Left ventricle myocardium inferior (tissue), 1 donor: ENCODE measurements around the gene C20orf173. TPM values are rescaled to one million over a fixed set of nuclear protein-coding genes. Genes with fewer than 3 reads are reported as not detected.

Experiments
- DNase-seq: peaks from one replicate; pipeline ENCODE4 v3.0.0-alpha.2; 2020
- H3K27ac ChIP-seq: fragments of 200-600 bp; replicated peaks from 2 replicates; pipeline ENCODE4 v1.8.0; 2021
- H3K27me3 ChIP-seq: fragments of 200-600 bp; 2 replicates; pipeline ENCODE4 v1.8.0; 2021; ENCODE audit warnings: low read depth
- H3K36me3 ChIP-seq: fragments of 200-600 bp; 2 replicates; pipeline ENCODE4 v1.8.0; 2021
- H3K4me1 ChIP-seq: fragments of 200-600 bp; 2 replicates; pipeline ENCODE4 v1.8.0; 2021
- H3K4me3 ChIP-seq: fragments of 200-600 bp; 2 replicates; pipeline ENCODE4 v1.8.0; 2021; ENCODE audit warnings: mild to moderate bottlenecking, moderate library complexity
- H3K9me3 ChIP-seq: fragments of 200-600 bp; replicated peaks from 2 replicates; pipeline ENCODE4 v1.8.0; 2021
- intact Hi-C: fragments of 100-400 bp; cut with micrococcal nuclease; formaldehyde crosslinking; loops from one replicate; pipeline ENCODE4 v1.11.0; 2022
- total RNA-seq: library from RNA; stranded (reverse); fragmentation: NEBNext Ultra II Directional; extraction: Animal tissue kit (Norgen Biotek cat#: 25700); gene quantifications from one replicate; pipeline ENCODE4 v1.2.1, GENCODE V29; 2021
- TF ChIP-seq, protein P1 (sequence below): fragments of 200-600 bp; IDR thresholded peaks from 2 replicates; pipeline ENCODE4 v1.8.0; 2021; ENCODE audit warnings: antibody characterized with exemption, mild to moderate bottlenecking, borderline replicate concordance
- donor health status: DM: no; HTN: yes; CAD: no; lungs with severe emphysema.

The C20orf173 gene
- total RNA-seq, 1 donor from 2014 or later = not detected

- Histone ChIP-seq H3K9me3 (no peaks in the 10 kb centered on the region), H3K36me3 (peaks cover 24% of the 10 kb centered on the region), H3K4me1 (peaks cover 14% of the 10 kb centered on the region), H3K27me3 (no peaks in the 10 kb centered on the region), H3K27ac (no peak overlapping the region), H3K4me3 (no peak overlapping the region)
- TF ChIP-seq, protein P1, sequence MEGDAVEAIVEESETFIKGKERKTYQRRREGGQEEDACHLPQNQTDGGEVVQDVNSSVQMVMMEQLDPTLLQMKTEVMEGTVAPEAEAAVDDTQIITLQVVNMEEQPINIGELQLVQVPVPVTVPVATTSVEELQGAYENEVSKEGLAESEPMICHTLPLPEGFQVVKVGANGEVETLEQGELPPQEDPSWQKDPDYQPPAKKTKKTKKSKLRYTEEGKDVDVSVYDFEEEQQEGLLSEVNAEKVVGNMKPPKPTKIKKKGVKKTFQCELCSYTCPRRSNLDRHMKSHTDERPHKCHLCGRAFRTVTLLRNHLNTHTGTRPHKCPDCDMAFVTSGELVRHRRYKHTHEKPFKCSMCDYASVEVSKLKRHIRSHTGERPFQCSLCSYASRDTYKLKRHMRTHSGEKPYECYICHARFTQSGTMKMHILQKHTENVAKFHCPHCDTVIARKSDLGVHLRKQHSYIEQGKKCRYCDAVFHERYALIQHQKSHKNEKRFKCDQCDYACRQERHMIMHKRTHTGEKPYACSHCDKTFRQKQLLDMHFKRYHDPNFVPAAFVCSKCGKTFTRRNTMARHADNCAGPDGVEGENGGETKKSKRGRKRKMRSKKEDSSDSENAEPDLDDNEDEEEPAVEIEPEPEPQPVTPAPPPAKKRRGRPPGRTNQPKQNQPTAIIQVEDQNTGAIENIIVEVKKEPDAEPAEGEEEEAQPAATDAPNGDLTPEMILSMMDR = no peak
- intact Hi-C loops = no loop called here
- no peak for DNase-seq
Measured at GRCh38 chr20:35514371-35514932, 15.0 kb downstream of the C20orf173 start.

- no peak for DNase-seq
- TF ChIP-seq, protein P1 = peak; percentile 68
- no peak overlapping the region for H3K27ac ChIP-seq
- peaks cover 42% of the 10 kb centered on the region for H3K36me3 ChIP-seq
- no peak overlapping the region for H3K4me3 ChIP-seq
- no peaks in the 10 kb centered on the region for H3K9me3 ChIP-seq
- intact Hi-C loops = no loop called here
- H3K27me3 ChIP-seq = no peaks in the 10 kb centered on the region
- H3K4me1 ChIP-seq = peaks cover 11% of the 10 kb centered on the region
Measured at GRCh38 chr20:35511814-35512420, 17.5 kb downstream of the C20orf173 start.

- Histone ChIP-seq H3K4me1 (peaks cover 4% of the 10 kb centered on the region), H3K9me3 (no peaks in the 10 kb centered on the region), H3K36me3 (peaks cover 42% of the 10 kb centered on the region), H3K4me3 (no peak overlapping the region), H3K27me3 (no peaks in the 10 kb centered on the region), H3K27ac (no peak overlapping the region)
- intact Hi-C loops = no loop called here
- no peak for DNase-seq
- TF ChIP-seq, protein P1 = no peak
Measured at GRCh38 chr20:35510951-35511735, 18.3 kb downstream of the C20orf173 start.

- peaks cover 8% of the 10 kb centered on the region for H3K4me1 ChIP-seq
- no peaks in the 10 kb centered on the region for H3K27me3 ChIP-seq
- H3K9me3 ChIP-seq = no peaks in the 10 kb centered on the region
- DNase-seq = no peak
- no peak overlapping the region for H3K4me3 ChIP-seq
- TF ChIP-seq, protein P1 = no peak
- H3K36me3 ChIP-seq = peaks cover 55% of the 10 kb centered on the region
- intact Hi-C loops = no loop called here
- no peak overlapping the region for H3K27ac ChIP-seq
Measured at GRCh38 chr20:35508493-35509218, 20.8 kb downstream of the C20orf173 start.

DNA sequence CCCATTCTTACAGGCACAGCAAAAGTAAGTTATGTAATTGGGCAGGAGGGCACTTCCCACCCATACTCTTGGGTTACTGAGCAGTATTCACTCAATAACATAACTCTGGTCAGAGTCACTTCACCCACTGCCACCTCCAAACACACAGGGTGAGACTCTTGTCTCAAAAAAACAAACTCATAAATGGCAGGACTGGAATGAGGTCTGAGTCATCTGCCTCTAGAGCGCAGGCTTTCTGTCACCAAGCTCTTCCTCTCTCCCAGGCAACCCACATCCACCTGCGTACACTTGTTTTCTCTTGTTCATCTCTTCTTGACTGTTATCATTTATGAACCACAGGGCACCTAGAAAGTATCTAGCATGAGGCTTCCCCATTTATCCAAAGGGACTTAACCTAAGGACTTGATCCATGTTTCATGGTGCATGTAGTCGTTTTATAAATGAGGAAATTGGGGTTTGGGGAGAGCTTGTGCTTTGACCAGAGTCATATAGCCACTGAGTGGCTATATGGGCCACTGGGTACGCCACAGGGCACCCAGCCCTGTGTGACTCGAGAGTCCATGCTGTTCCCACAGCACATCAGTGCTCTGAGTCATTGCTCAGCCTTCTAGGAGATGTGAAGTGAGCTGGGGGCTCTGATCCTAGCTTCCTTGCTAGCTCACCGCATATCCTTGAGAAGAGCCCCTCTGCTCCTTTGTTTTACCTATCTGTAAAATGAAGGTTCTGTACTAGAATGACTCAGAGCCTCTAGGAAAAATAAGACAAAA is 22.4 kb downstream of the C20orf173 start:
- Histone ChIP-seq H3K27ac (no peak overlapping the region), H3K9me3 (no peaks in the 10 kb centered on the region), H3K27me3 (no peaks in the 10 kb centered on the region), H3K36me3 (peaks cover 70% of the 10 kb centered on the region), H3K4me3 (no peak overlapping the region), H3K4me1 (peaks cover 13% of the 10 kb centered on the region)
- TF ChIP-seq, protein P1 = no peak
- no peak for DNase-seq
- intact Hi-C loops = no loop called here
